HepG2 (cell line): Measurements from ENCODE around the gene OPN5.

ENCODE experiments used
- POLR2AphosphoS2 ChIP-seq: IDR thresholded peaks from 2 replicates; pipeline ENCODE4 v1.6.1; 2011; ENCODE audit warnings: low read depth, low read length, improper control_type of control experiment
- ZNF362 ChIP-seq: sonication (generic); formaldehyde crosslinking; IDR thresholded peaks from 2 replicates; pipeline ENCODE4 v1.4.0; 2020; ENCODE audit warnings: missing genetic modification reagents, mild to moderate bottlenecking, borderline replicate concordance

- peak; percentile 16; the same call in 1 of the 2 replicates for TF ChIP-seq ZNF362
- no peak for TF ChIP-seq POLR2AphosphoS2
Measured at GRCh38 chr6:47787620-47788497, 6.0 kb downstream of the OPN5 start.
